SW480 (cell line): ENCODE measurements around the gene SLC9A5.
A peak's percentile ranks its signal among the peaks of the same experiment; 100 is the strongest.

Source experiments
- DNase-seq: peaks from one replicate; pipeline ENCODE4 v3.0.0-alpha.2; 2016; ENCODE audit warnings: low spot score

SLC9A5 gene, protein sequence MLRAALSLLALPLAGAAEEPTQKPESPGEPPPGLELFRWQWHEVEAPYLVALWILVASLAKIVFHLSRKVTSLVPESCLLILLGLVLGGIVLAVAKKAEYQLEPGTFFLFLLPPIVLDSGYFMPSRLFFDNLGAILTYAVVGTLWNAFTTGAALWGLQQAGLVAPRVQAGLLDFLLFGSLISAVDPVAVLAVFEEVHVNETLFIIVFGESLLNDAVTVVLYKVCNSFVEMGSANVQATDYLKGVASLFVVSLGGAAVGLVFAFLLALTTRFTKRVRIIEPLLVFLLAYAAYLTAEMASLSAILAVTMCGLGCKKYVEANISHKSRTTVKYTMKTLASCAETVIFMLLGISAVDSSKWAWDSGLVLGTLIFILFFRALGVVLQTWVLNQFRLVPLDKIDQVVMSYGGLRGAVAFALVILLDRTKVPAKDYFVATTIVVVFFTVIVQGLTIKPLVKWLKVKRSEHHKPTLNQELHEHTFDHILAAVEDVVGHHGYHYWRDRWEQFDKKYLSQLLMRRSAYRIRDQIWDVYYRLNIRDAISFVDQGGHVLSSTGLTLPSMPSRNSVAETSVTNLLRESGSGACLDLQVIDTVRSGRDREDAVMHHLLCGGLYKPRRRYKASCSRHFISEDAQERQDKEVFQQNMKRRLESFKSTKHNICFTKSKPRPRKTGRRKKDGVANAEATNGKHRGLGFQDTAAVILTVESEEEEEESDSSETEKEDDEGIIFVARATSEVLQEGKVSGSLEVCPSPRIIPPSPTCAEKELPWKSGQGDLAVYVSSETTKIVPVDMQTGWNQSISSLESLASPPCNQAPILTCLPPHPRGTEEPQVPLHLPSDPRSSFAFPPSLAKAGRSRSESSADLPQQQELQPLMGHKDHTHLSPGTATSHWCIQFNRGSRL

DNA sequence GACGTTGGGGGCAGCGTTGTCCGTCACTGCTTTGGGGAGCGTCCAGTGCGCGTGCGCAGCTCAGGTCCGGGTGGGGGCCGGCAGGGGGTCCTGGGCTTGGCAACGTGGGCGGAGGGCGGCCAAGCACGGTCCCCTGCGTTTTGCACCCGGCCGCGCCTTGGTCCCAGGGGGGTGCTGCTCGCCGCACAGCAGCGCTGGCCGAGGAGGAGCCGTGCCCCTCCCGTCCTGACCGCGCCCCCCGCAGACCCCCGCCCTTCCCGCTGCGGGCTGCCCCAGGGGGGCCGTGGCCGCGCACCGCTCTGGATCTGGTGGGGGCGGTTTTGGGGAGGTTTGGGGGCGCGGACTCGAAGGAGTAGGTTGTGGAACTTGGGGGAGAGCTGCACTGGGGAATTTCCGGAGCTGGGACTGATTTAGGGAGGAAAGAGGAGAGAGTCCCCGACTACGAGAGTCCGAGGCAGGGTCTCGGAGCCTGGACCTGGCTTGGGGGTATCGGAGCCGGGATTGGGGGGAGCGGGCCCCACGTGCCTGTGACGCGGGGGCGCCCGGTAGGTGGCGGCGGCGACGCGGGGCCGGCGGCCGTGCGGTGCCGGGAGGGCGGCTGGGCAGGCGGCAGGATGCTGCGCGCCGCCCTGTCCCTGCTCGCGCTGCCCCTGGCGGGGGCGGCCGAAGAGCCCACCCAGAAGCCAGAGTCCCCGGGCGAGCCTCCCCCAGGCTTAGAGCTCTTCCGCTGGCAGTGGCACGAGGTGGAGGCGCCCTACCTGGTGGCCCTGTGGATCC, at the start of gene SLC9A5:
Gene SLC9A5, plus strand, starts transcription at position 579 of the 777 bp plus-strand sequence. Its CDS starts 36 bp downstream, at position 615.
- no peak for DNase-seq

DNA sequence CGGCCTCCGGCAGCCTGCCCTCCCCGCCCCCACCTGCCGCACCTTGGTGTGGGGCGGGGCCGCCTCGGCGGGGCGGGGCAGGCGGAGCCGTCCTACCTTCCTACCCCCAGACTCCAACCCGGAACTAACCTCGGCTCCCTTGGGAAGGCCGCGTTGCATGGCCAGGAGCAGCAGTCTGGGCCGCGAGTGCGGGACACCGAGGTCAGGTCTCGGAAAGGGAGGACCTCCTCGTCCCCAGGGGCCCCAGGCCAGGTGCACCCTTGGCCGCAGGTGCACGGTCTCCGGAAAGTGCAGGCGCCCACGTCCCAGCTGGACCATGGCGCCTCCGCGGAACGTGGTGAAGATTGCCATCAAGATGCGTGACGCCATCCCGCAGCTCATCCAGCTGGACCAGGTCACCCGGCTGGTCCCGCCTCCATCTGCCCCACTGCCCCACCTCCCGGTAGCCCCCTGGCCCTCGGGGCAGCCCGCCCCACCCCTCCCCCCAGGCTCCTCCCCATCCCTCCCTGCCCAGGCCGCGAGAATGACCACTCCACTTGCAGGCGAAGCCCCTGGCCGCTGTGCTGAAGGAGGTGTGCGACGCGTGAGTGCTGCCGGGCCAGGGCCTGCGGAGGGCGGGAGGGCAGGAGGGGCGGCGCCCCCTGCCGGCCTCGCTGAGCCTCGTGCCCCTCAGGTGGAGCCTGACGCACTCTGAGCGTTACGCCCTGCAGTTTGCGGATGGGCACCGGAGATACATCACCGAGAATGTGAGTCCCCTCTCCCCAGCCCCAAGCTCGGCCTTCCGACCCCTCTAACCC, 49.6 kb upstream of the SLC9A5 start, which contains the start of gene ELMO3:
Gene ELMO3, plus strand, starts transcription at position 121 of the 797 bp plus-strand sequence. Its CDS starts 196 bp downstream, at position 317.
- peak; percentile 69 for DNase-seq

DNA sequence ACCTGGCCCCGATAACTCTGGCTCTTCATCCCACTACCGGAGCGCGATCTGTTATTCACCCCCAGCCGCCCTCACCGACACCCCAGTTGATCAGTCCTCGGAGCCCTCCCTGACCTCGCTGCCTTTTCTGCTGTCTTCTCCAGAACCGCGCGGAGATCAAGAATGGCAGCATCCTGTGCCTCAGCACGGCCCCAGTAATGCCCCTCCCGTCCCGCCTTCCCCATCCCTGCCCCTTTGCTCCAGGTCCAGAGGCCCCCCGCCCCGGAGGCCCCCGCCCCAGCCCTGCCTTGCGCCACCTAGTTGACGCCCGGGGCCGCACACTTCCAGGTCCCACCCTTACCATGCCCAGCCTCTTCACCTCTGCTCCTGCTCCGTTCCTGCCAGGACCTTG, 49.0 kb upstream of the SLC9A5 start:
- DNase-seq: no peak

DNA sequence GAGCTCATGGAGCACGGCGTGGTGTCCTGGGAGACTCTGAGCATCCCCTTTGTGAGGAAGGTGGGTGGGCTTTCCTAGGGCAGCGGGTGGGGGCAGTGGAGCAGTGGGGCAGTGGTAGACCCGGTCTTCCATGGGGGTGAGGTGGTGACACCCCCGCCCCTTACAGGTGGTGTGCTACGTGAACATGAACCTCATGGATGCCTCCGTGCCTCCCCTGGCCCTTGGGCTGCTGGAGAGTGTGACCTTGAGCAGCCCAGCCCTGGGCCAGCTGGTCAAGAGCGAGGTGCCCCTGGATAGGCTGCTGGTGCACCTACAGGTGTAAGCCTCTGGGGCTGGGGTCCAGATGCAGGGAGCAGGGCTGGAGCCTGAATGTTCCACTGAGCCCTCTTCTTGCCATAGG, 48.3 kb upstream of the SLC9A5 start:
- no peak for DNase-seq

DNA sequence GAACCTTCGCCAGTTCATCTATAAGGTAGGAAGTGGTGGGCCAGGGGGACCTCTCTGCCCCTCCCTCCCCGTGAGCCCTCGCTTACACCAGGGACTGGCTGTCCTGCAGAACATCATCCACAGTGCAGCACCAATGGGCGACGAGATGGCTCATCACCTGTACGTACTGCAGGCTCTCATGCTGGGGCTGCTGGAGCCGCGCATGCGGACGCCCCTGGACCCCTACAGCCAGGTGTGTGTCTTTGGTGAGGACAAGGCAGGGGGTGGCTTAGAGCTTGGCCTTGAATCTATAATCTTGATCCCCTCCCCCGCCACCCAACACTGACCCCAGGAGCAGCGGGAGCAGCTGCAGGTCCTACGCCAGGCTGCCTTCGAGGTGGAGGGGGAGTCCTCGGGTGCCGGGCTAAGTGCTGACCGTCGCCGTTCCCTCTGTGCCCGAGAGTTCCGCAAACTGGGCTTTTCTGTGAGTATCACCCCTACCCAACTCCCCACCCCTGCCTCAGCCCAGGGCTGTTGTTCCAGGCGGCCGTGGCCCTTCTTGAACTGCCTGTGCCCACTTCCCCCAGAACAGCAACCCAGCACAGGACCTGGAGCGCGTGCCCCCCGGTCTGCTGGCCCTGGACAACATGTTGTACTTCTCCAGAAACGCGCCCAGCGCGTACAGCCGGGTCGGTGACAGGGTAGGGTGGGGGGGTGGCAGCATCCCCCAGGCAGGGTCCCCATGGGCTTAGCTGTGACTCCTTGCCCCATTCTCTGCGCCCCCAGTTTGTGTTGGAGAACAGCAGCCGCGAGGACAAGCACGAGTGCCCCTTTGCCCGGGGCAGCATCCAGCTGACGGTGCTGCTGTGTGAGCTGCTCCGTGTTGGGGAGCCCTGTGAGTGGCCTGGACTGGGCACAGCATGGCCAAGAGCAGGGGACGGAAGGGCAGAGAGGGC, 47.1 kb upstream of the SLC9A5 start:
- DNase-seq: no peak

DNA sequence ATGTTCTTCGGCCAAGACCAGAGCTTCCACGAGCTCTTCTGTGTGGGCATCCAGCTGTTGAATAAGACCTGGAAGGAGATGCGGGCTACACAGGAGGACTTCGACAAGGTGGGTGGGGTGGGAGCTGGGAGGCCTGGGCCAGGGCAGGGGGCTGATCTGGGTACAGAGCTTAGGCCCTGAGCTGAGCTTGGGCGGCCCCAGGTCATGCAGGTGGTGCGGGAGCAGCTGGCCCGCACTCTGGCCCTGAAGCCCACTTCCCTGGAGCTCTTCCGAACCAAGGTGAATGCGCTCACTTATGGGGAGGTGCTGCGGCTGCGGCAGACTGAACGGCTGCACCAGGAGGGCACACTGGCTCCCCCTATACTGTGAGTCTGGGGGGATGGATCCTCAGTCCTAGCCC, 46.4 kb upstream of the SLC9A5 start:
- no peak for DNase-seq

DNA sequence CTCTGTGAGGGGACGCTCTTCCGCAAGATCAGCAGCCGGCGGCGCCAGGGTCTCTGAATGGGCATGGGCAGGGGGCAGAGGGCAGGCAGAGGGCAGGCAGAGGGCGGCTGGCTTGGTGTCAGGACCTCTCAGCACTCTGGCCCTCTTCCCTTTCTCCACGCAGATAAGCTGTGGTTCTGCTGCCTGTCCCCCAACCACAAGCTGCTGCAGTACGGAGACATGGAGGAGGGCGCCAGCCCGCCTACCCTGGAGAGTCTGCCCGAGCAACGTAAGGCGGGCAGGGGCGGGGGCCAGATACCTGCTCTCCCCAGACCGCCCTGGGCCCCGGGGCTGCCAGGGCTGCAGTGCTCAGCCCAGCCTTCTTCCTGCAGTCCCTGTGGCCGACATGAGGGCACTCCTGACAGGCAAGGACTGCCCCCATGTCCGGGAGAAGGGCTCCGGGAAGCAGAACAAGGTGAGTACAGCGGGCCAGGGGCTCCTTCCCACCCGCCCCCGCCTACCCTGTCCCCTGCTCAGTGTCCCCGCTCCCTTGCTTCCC, 45.8 kb upstream of the SLC9A5 start:
- DNase-seq: no peak

DNA sequence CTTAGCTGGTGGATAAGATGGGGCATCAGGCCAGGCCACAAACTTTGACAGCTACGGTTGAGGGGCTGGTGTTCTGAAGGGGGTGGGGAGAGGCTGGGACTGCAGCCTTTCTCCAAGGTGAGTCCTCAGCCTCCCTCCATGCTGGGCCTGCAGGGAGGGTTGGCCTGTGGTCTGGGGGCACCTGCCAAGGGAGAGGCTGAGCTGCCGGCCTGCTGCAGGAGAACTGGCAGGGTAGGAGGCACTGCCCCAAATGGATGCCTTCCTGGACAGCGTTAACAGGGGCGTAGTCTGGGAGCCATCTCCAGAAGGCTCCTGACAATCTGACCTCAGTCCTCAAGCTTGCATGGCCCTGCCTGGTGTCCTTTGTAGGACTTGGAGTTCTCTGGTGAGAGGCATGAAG, 44.7 kb upstream of the SLC9A5 start:
- no peak for DNase-seq

DNA sequence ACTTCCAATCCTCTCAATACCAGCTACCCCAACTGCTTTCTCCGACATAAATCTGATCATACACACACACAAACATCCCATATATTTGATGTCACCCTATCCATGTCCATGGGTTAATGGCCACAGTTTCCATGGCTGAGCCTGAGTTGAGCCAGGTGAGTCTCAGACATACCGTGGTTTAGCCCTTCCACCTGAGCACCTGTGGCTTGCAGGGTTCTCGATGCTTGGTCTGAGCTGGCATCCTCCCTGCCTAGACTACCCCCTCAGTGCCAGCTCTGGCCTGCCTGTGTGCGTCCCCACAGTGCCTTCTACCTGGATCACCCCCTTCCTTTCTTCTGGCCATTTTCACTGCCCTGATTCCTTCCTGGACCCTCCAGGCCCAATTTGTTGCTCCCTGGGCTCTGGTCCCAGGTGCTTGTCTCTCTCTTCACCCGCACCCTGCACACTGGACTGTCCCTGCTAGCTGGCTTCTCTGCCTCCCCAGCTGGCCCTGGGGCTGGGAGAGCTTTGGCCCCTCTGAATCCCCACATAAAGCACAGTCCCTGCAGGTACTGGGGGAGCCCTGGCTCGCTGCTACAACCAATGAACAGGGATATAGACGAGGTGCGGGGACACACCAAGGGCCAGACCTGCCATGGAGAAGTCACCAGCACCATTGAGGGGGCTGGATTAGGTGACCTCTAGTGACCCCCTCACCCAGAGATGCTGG, 42.5 kb upstream of the SLC9A5 start:
- DNase-seq: no peak

DNA sequence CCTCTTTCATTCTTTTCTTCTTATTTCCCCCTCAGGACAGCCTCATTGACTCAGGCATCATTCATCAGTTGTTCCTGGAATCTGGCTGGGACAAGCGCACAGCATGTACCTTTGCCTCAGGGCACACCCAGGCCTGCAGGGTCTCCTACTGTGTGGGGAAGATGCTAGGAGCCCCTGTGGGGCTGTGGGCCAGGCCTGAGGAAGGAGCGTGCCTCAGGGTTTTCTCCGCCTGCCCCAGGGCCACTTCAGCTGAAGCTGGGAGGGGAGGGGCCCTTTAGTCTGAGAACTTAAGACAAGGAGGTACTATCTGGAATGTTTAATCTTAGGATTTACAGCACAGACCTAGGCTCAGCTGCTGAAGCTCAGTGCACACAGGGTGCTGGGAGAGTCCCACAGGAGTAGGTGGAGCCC, 41.9 kb upstream of the SLC9A5 start:
- no peak for DNase-seq

DNA sequence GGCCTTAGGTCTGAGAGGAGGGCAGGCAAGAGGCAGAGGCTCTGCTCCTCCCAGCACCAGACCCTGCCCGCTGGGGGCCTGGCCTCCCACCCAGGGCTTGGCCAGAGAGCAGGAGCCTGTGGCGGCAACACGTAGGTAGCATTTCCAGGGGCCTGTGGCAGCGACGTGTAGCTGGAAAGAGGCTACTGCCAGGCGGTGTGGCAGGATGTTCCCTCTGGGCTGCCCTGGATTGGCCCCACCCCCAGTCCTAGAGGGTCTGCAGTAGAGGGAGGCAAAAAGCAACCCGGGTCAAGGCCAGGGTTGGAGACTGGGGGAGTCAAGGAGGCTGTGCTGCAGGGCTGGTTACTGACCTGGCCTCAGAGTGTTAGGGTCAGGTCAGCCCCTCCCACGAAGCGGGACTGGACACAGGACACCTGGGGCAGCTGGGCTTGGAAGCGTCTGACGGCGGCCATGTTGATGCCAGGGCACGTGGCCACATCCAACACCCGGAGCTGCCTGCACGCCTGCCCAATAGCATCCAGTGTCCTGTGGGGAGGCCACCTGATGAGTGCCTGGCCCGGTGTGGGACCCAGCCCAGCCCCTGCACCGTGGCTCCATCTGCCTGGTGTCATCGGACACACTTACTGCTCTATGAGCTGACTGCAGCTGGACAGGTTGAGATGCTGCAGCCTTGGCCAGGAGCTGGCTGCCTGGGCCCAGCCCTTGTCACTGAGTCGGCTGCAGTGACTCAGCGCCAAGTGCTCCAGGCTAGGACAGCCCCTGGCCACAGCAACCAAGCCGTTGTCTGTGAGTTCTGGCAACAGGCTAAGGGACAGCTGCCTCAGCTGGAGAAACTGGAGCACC, 41.3 kb upstream of the SLC9A5 start:
- DNase-seq: no peak

DNA sequence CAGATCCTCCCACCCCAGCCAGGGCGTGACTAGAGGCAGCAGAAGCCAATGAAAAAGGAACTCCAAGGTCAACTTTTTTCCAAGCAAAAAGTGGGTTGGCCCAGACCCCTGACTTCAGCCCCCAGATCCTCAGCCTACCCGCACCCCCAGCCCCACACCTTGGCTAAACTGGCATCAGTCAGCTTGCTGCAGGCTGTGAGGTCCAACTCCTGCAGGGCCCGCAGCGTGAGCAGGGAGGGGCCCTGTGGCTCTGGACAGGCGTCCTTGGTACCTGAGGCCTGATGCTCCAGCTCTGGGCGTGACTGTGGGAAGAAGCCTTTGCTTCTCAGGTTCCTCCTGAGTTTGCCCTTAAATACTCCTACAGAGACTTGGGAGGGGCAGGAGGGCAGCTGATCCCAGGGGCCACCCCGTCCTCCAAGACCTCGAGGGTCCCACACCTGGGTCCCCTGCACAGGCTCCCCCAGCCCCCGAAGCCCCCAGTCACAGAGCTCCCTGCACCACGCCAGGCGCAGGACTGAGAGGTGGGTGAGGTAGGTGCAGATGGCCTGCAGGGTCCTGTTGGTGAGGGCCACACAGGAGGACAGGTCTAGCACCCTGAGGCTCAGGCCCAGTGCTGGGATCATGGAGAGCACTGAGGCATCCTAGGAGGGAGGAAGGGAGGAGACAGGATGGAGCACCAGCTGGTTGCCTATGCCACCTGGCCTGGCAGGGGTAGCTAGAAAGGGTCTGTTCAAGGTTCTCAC, 40.5 kb upstream of the SLC9A5 start:
- no peak for DNase-seq

DNA sequence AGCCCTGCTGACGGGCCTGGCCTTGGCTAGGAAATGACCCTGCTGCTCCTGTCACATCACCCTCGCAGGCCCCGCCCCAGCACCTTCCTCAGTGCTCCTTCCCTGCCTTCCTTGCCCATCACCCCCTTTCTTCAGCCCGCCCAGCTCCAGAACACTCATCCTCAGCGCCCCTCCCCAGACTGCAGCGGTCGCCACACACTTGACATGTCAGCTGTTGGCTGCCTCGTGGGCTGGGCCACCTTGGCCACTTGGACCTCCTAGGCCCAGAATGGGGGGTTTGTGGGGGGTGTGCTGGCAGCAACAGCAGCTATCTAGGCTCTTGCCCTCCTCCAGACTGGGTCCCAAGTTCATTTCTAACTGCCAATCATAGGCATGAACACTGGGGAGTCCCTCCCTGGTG, 39.2 kb upstream of the SLC9A5 start:
- no peak for DNase-seq

DNA sequence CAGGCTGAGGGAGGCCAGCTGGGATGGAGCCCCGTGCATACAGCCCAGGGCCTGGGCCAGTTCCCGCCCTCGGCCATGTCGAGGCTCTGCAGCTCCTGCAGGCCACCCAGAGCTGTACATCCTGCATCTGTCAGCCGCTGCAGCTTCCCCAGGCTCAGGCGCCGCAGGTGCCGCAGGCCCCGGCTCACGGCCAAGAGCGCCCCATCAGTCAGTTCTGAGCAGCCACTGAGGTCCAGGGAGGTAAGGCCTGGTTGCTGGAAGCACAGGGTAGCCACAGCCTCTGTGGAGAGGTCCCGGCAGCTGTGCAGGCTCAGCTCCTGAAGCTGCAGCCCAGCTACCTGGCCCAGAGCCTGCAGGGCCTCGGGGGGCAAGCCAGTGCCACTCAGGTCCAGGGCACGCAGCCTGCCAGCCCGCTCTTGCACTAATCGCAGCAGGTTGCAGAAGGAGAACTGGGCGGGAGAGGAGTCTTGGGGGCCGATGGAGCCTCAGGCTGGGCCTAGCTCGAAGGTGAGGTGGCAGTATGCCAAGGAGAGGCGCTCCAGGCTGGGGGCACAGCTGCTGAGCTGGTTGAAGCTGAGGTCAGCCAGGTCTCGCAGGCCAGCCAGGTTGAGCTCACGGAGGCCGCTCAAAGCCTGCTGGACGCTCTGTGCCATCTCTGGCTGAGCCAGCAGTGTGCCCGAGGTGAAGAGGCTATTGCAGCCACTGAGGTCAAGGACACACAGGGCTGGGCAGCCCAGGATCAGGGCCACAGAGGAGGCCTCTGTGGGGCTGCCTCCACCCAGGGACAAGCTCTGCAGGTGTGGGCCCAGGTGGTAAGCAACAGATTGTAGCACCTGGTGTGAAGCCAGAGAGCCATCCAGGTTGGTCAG, 38.5 kb upstream of the SLC9A5 start:
- no peak for DNase-seq

DNA sequence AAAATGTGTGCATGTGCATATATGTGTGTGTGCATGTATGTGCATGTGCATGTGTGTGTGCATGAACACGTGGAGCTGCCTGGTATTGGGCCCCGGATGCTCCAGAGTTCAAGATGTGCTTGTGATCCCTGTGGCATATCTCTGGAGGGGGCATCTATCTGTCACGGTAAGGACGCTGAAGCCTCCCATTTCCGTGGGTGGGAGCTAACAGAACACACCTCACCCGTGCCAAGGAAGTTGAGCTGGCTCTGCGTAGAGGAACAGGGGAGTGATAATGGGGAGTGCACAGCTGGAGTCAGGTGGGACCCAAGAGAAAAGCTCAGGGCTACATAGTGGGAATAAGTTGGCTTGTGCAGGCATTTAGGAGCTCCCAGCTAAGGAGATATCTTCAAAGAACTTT, 37.1 kb upstream of the SLC9A5 start:
- DNase-seq: no peak

DNA sequence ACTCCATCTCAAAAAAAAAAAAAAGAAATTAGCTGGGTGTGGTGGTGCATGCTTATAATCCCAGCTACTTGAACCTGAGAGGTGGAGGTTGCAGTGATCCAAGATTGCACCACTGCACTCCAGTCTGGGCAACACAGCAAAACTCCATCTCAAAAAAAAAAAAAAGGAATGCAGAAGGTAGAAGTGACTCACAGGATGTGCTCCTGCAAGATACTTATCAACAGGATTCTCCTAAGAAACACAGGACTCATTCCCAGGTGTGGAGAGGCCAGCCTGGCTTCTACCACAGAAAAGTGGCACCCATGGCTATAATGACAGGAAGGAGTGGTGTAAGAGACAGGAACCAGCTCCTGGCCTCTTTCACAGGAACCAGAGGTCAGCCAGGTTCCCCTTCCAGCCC, 36.0 kb upstream of the SLC9A5 start:
- peak; percentile 55 for DNase-seq
